Subcutaneous abdominal adipose tissue (tissue), 5 donors: ENCODE measurements around the gene PRIM1.
"Not testable (repeated sequence)": the region's sequence is repeated elsewhere in the genome, so short reads cannot be mapped to it uniquely, and the experiment has no call there.

ENCODE experiments used
- H3K27ac ChIP-seq: one replicate; pipeline ENCODE4 v1.7.0; 2013; ENCODE audit warnings: low read depth, mild to moderate bottlenecking, inconsistent platforms, low read length, moderate library complexity
- H3K27me3 ChIP-seq, 5 donors: one replicate each; pipeline ENCODE4 v1.7.0; 2013; ENCODE audit warnings: low read length in 5 of 5, inconsistent platforms in 1 of 5; ENCODE audit not compliant: control insufficient read depth in 5 of 5, insufficient read depth in 4 of 5
- H3K36me3 ChIP-seq, 5 donors: one replicate each; pipeline ENCODE4 v1.7.0; 2013; ENCODE audit warnings: low read length in 5 of 5; ENCODE audit not compliant: control insufficient read depth in 5 of 5, insufficient read depth in 5 of 5
- H3K4me1 ChIP-seq, 5 donors: one replicate each; pipeline ENCODE4 v1.7.0; 2013; ENCODE audit warnings: low read length in 5 of 5, mild to moderate bottlenecking in 3 of 5, moderate library complexity in 1 of 5; ENCODE audit not compliant: control insufficient read depth in 5 of 5, insufficient read depth in 5 of 5
- H3K4me3 ChIP-seq, 5 donors: one replicate each; pipeline ENCODE4 v1.7.0; 2013; ENCODE audit warnings: low read length in 5 of 5, low read depth in 1 of 5
- H3K9ac ChIP-seq, 5 donors: one replicate each; pipeline ENCODE4 v1.7.0; 2013; ENCODE audit warnings: low read length in 5 of 5, mild to moderate bottlenecking in 4 of 5, moderate library complexity in 3 of 5
- H3K9me3 ChIP-seq, 5 donors: one replicate each; pipeline ENCODE4 v1.7.0; 2013; ENCODE audit warnings: low read length in 5 of 5; ENCODE audit not compliant: control insufficient read depth in 5 of 5
- donor health status: healthy.
- donor health status: healthy.
- donor health status: healthy.
- donor health status: healthy.
- donor health status: healthy.

Gene PRIM1

GRCh38 chr12:56709759-56710376 is 42.3 kb downstream of the PRIM1 start:
- Histone ChIP-seq H3K9ac (peak overlapping the region in 1 of 5 donors; percentile 51), H3K27me3 (no peaks in the 10 kb centered on the region), H3K36me3 (peaks cover 23 to 39% (median 36%) of the 10 kb centered on the region in 5 donors), H3K9me3 (no peaks in the 10 kb centered on the region), H3K4me3 (no peak overlapping the region), H3K4me1 (peaks cover 0 to 10% (median 4%) of the 10 kb centered on the region in 5 donors), H3K27ac (peak overlapping the region; percentile 52)

GRCh38 chr12:56704522-56704921 is 47.6 kb downstream of the PRIM1 start:
- H3K9ac ChIP-seq, H3K27me3 ChIP-seq, H3K4me1 ChIP-seq, H3K4me3 ChIP-seq, H3K9me3 ChIP-seq, H3K27ac ChIP-seq, H3K36me3 ChIP-seq: not testable (repeated sequence)

- no peak overlapping the region for H3K4me3 ChIP-seq
- H3K9me3 ChIP-seq = no peaks in the 10 kb centered on the region
- H3K9ac ChIP-seq = no peak overlapping the region
- H3K27me3 ChIP-seq = no peaks in the 10 kb centered on the region
- no peaks in the 10 kb centered on the region for H3K36me3 ChIP-seq
- no peaks in the 10 kb centered on the region for H3K4me1 ChIP-seq
- no peak overlapping the region for H3K27ac ChIP-seq
These were observed 53.0 kb downstream of the PRIM1 start for GRCh38 chr12:56699020-56699661.

GRCh38 chr12:56695327-56696101 is 56.6 kb downstream of the PRIM1 start:
- H3K9me3 ChIP-seq = no peaks in the 10 kb centered on the region
- no peak overlapping the region for H3K4me3 ChIP-seq
- no peak overlapping the region for H3K9ac ChIP-seq
- no peaks in the 10 kb centered on the region for H3K27me3 ChIP-seq
- no peaks in the 10 kb centered on the region for H3K36me3 ChIP-seq
- no peaks in the 10 kb centered on the region for H3K4me1 ChIP-seq
- H3K27ac ChIP-seq = no peak overlapping the region

- H3K4me3 ChIP-seq = no peak overlapping the region
- H3K36me3 ChIP-seq = no peaks in the 10 kb centered on the region
- no peak overlapping the region for H3K9ac ChIP-seq
- no peak overlapping the region for H3K27ac ChIP-seq
- no peaks in the 10 kb centered on the region for H3K27me3 ChIP-seq
- H3K4me1 ChIP-seq = peaks cover 0 to 3% (median 2%) of the 10 kb centered on the region in 5 donors
- H3K9me3 ChIP-seq = no peaks in the 10 kb centered on the region
These were observed 58.0 kb downstream of the PRIM1 start for GRCh38 chr12:56694161-56694560.

GRCh38 chr12:56688846-56689109 is 63.3 kb downstream of the PRIM1 start:
- Histone ChIP-seq H3K9ac (peak overlapping the region; percentile 80 to 98 (median 87)), H3K36me3 (no peaks in the 10 kb centered on the region), H3K27me3 (no peaks in the 10 kb centered on the region), H3K4me3 (peak overlapping the region; percentile 67 to 98 (median 82)), H3K27ac (peak overlapping the region; percentile 100), H3K4me1 (peaks cover 0 to 42% (median 39%) of the 10 kb centered on the region in 5 donors), H3K9me3 (no peaks in the 10 kb centered on the region)

GRCh38 chr12:56688129-56688845 is 63.8 kb downstream of the PRIM1 start, which contains the start of gene PTGES3:
TSS of gene PTGES3 (minus strand) at chr12:56688284. CDS start at chr12:56687999, 285 bp downstream.
- Histone ChIP-seq H3K36me3 (no peaks in the 10 kb centered on the region), H3K4me3 (peak within 1 kb of the TSS; percentile 74 to 98 (median 89)), H3K27ac (peak within 1 kb of the TSS; percentile 100), H3K9me3 (no peaks in the 10 kb centered on the region), H3K27me3 (no peaks in the 10 kb centered on the region), H3K4me1 (peaks cover 0 to 42% (median 39%) of the 10 kb centered on the region in 5 donors), H3K9ac (peak within 1 kb of the TSS; percentile 97 to 100 (median 100))

- H3K9ac ChIP-seq = peak overlapping the region; percentile 97 to 100 (median 100)
- H3K4me3 ChIP-seq = peak overlapping the region; percentile 74 to 98 (median 89)
- no peaks in the 10 kb centered on the region for H3K9me3 ChIP-seq
These were observed 64.6 kb downstream of the PRIM1 start for GRCh38 chr12:56687223-56688128.

GRCh38 chr12:56684745-56685359 is 67.3 kb downstream of the PRIM1 start:
- H3K9ac ChIP-seq = peak overlapping the region in 4 of 5 donors; percentile 11 to 53 (median 30)
- no peaks in the 10 kb centered on the region for H3K27me3 ChIP-seq
- H3K4me1 ChIP-seq = peaks cover 0 to 54% (median 48%) of the 10 kb centered on the region in 5 donors
- H3K4me3 ChIP-seq = peak overlapping the region in 4 of 5 donors; percentile 8 to 43 (median 40)
- H3K36me3 ChIP-seq = peaks cover 0 to 9% (median 3%) of the 10 kb centered on the region in 5 donors
- H3K9me3 ChIP-seq = no peaks in the 10 kb centered on the region
- peak overlapping the region; percentile 100 for H3K27ac ChIP-seq

More at GRCh38 chr12:56687223-56688128, 64.6 kb downstream of the PRIM1 start:
- peak overlapping the region; percentile 100 for H3K27ac ChIP-seq
- H3K4me1 ChIP-seq = peaks cover 0 to 46% (median 43%) of the 10 kb centered on the region in 5 donors
- no peaks in the 10 kb centered on the region for H3K36me3 ChIP-seq
- H3K27me3 ChIP-seq = no peaks in the 10 kb centered on the region
